Nephron (organoid): ENCODE measurements around the gene SLC25A41.

Experiments used
- H3K27ac Mint-ChIP-seq, 3 experiments: 2 replicates each; pipeline ENCODE4 v1.8.0; 2020; ENCODE audit warnings: mixed read lengths in 3 of 3, mild to moderate bottlenecking in 2 of 3, moderate library complexity in 1 of 3
- H3K27me3 Mint-ChIP-seq: 2 replicates; pipeline ENCODE4 v1.8.0; 2021; ENCODE audit warnings: low read depth, mild to moderate bottlenecking, moderate library complexity, mixed read lengths
- H3K36me3 Mint-ChIP-seq: 2 replicates; pipeline ENCODE4 v1.8.0; 2020; ENCODE audit warnings: low read depth, mixed read lengths
- H3K4me1 Mint-ChIP-seq: 2 replicates; pipeline ENCODE4 v1.8.0; 2020; ENCODE audit warnings: mixed read lengths
- H3K4me3 Mint-ChIP-seq, 3 experiments: 2 replicates each; pipeline ENCODE4 v1.8.0; 2020; ENCODE audit warnings: mild to moderate bottlenecking in 3 of 3, mixed read lengths in 3 of 3, moderate library complexity in 2 of 3
- H3K9me3 Mint-ChIP-seq: 2 replicates; pipeline ENCODE4 v1.8.0; 2020; ENCODE audit warnings: mixed read lengths
- TF ChIP-seq, protein P1 (sequence below), 3 experiments: fragments of 200-600 bp; sonication (generic); IDR thresholded peaks; one replicate each; pipeline ENCODE4 v1.5.0; 2021; ENCODE audit warnings: antibody characterized with exemption in 3 of 3; ENCODE audit not compliant: unreplicated experiment in 3 of 3

SLC25A41 gene

GRCh38 chr19:6442087-6442688 lies 8.6 kb upstream of the SLC25A41 start:
- H3K27me3 Mint-ChIP-seq = no peaks in the 10 kb centered on the region
- H3K4me1 Mint-ChIP-seq = peaks cover 5% of the 10 kb centered on the region
- peaks cover 12% of the 10 kb centered on the region for H3K9me3 Mint-ChIP-seq
- H3K27ac Mint-ChIP-seq = no peak overlapping the region
- TF ChIP-seq, protein P1, sequence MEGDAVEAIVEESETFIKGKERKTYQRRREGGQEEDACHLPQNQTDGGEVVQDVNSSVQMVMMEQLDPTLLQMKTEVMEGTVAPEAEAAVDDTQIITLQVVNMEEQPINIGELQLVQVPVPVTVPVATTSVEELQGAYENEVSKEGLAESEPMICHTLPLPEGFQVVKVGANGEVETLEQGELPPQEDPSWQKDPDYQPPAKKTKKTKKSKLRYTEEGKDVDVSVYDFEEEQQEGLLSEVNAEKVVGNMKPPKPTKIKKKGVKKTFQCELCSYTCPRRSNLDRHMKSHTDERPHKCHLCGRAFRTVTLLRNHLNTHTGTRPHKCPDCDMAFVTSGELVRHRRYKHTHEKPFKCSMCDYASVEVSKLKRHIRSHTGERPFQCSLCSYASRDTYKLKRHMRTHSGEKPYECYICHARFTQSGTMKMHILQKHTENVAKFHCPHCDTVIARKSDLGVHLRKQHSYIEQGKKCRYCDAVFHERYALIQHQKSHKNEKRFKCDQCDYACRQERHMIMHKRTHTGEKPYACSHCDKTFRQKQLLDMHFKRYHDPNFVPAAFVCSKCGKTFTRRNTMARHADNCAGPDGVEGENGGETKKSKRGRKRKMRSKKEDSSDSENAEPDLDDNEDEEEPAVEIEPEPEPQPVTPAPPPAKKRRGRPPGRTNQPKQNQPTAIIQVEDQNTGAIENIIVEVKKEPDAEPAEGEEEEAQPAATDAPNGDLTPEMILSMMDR (IDR thresholded peaks at IDR 0.05; ENCODE audit: unreplicated experiment in 3 of 3) = no peak
- peaks cover 38% of the 10 kb centered on the region for H3K36me3 Mint-ChIP-seq
- H3K4me3 Mint-ChIP-seq = no peak overlapping the region

DNA sequence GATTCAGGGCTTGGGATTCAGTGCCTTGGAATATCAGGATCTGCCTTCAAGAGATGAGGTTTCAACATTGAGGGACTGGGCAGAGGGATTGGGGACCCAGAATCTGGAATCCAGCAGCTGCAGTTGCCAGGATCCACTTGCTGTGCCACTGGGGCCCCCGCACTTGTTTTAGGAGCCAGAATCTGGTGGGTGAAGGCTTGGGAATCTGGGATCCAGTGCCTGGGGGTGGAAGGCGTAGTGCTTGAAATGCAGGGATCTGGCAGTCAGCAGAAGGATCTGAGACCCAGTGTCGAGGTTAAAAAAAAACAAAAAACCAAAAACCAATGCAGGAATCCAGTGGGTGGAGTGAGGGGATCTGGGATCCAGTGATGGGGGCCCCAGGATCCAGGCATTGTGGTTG lies 7.3 kb upstream of the SLC25A41 start:
- peaks cover 5% of the 10 kb centered on the region for H3K9me3 Mint-ChIP-seq
- TF ChIP-seq, protein P1 (IDR thresholded peaks at IDR 0.05; ENCODE audit: unreplicated experiment in 3 of 3) = no peak
- no peak overlapping the region for H3K4me3 Mint-ChIP-seq
- H3K4me1 Mint-ChIP-seq = peaks cover 5% of the 10 kb centered on the region
- H3K36me3 Mint-ChIP-seq = peaks cover 27% of the 10 kb centered on the region
- no peak overlapping the region for H3K27ac Mint-ChIP-seq
- H3K27me3 Mint-ChIP-seq = no peaks in the 10 kb centered on the region

GRCh38 chr19:6439743-6440142 lies 6.2 kb upstream of the SLC25A41 start:
- TF ChIP-seq, protein P1 (IDR thresholded peaks at IDR 0.05; ENCODE audit: unreplicated experiment in 3 of 3) = no peak
- H3K27me3 Mint-ChIP-seq = no peaks in the 10 kb centered on the region
- no peak overlapping the region for H3K27ac Mint-ChIP-seq
- H3K36me3 Mint-ChIP-seq = peaks cover 18% of the 10 kb centered on the region
- H3K9me3 Mint-ChIP-seq = no peaks in the 10 kb centered on the region
- H3K4me3 Mint-ChIP-seq = no peak overlapping the region
- peaks cover 5% of the 10 kb centered on the region for H3K4me1 Mint-ChIP-seq

GRCh38 chr19:6433165-6433564 lies 398 bp downstream of the SLC25A41 start:
- Mint-ChIP-seq H3K27ac (no peak overlapping the region), H3K4me3 (no peak overlapping the region), H3K27me3 (peaks cover 13% of the 10 kb centered on the region), H3K4me1 (no peaks in the 10 kb centered on the region), H3K9me3 (no peaks in the 10 kb centered on the region), H3K36me3 (peaks cover 3% of the 10 kb centered on the region)
- TF ChIP-seq, protein P1 (IDR thresholded peaks at IDR 0.05; ENCODE audit: unreplicated experiment in 3 of 3) = no peak

DNA sequence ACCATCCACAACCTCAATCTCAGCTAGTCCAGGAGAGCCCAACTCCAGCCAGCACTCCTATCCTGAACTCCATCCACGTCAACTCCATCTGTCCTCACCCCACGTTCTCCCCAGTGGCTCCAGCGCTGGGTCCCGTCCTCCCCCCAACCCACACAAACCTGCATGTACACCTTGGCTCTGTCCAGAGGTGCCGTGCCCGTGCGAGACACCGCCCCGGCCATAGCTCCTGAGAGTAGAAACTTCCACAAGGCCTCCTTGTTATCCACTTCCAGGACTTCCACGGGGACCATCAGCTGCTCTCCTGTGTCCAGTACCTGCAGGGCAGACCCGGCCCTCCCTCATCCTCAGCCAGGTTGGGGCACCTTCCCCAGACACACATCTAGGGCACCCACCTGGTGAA lies 1.7 kb downstream of the SLC25A41 start:
- H3K4me1 Mint-ChIP-seq = no peaks in the 10 kb centered on the region
- H3K9me3 Mint-ChIP-seq = no peaks in the 10 kb centered on the region
- TF ChIP-seq, protein P1 (IDR thresholded peaks at IDR 0.05; ENCODE audit: unreplicated experiment in 3 of 3) = no peak
- peaks cover 3% of the 10 kb centered on the region for H3K36me3 Mint-ChIP-seq
- no peak overlapping the region for H3K4me3 Mint-ChIP-seq
- no peak overlapping the region for H3K27ac Mint-ChIP-seq
- peaks cover 13% of the 10 kb centered on the region for H3K27me3 Mint-ChIP-seq
